Measurements from ENCODE around the gene ETS2. TPM values are rescaled to one million over a fixed set of nuclear protein-coding genes. Genes with fewer than 3 reads are reported as not detected.

The ETS2 gene
- total and polyA plus RNA-seq, 10 of the 15 experiments (the other 5 are each of a cell fraction or from before 2014, with no cell fraction given) = 0.52 to 8.6 (median 3.8) TPM

- TF ChIP-seq ATF3 (IDR thresholded peaks at IDR 0.05; ENCODE audit: borderline replicate concordance, extremely low read depth, low read depth, low read length) (no peak), ATF2 (IDR thresholded peaks at IDR 0.05; ENCODE audit: low read length) (no peak), CREM (IDR thresholded peaks at IDR 0.05; ENCODE audit: low read depth) (no peak), FOS (IDR thresholded peaks at IDR 0.05; ENCODE audit: borderline replicate concordance, extremely low read depth, insufficient read length) (no peak), PKNOX1 (IDR thresholded peaks at IDR 0.05) (no peak)
Measured at GRCh38 chr21:38774152-38774551, 31.6 kb upstream of the ETS2 start (continued).

- Histone ChIP-seq H3K36me3 (ENCODE audit: control insufficient read depth in 2 of 2, insufficient read depth in 2 of 2, low read length in 1 of 2) (no peaks in the 10 kb centered on the region), H3K79me2 (ENCODE audit: control insufficient read depth, insufficient read depth, low read length) (no peaks in the 10 kb centered on the region), H3K4me3 (no peak overlapping the region), H3K9ac (ENCODE audit: control insufficient read depth, insufficient read depth, low read length) (no peak overlapping the region), H2AFZ (ENCODE audit: control insufficient read depth, low read depth, low read length) (no peak overlapping the region), H3K4me2 (ENCODE audit: control insufficient read depth, insufficient read depth) (no peak overlapping the region), H3K9me3 (replicated peaks; ENCODE audit: control insufficient read depth, insufficient read depth, low read length) (peaks cover 7% of the 10 kb centered on the region; the same call in 1 of the 3 replicates), H4K20me1 (ENCODE audit: control insufficient read depth, insufficient read depth) (no peaks in the 10 kb centered on the region), H3K27me3 (replicated peaks in 1 of 2; ENCODE audit: control insufficient read depth in 2 of 2, insufficient read depth in 2 of 2, low read length in 1 of 2) (no peaks in the 10 kb centered on the region), H3K27ac (ENCODE audit: control insufficient read depth, insufficient read depth) (no peak overlapping the region), H3K4me1 (ENCODE audit: control insufficient read depth, insufficient read depth, low read length) (peaks cover 13% of the 10 kb centered on the region)
- ChIA-PET CTCF (interaction anchor here (0.6 kb wide), 1 partner anchor 51 kb away, joined by 3 read pairs; no protein-coding TSS in a partner anchor), SMC1A (ENCODE audit: uncharacterized antibody, unreplicated experiment) (no interaction called here), RAD21 (ENCODE audit: unreplicated experiment) (no interaction called here), POLR2A (no interaction called here)
- no TSS peak for BruUV-seq (replicated peaks)
- intact Hi-C loops (cut with micrococcal nuclease; ENCODE audit: unreplicated experiment) (no loop called here), in situ Hi-C loops (cut with MboI) (no loop called here)
- DNase-seq (ENCODE audit: low read depth, low spot score) = no peak
- no peak for ATAC-seq
- no peak for FAIRE-seq
- 39% methylated on average over 11 of the region's 12 CpGs for WGBS (ENCODE audit: insufficient coverage, insufficient replicate concordance, low lambda C conversion rate, missing lambda C conversion rate)
- TF ChIP-seq RB1 (IDR thresholded peaks at IDR 0.05; ENCODE audit: borderline replicate concordance) (no peak), PAX8 (IDR thresholded peaks at IDR 0.05) (no peak), FOXK2 (IDR thresholded peaks at IDR 0.05) (no peak), TCF12 (IDR thresholded peaks at IDR 0.05; ENCODE audit: low read depth, low read length) (no peak), BCL11A (IDR thresholded peaks at IDR 0.05; ENCODE audit: low read depth, low read length) (no peak), BCL3 (IDR thresholded peaks at IDR 0.05; ENCODE audit: borderline replicate concordance, insufficient read depth, low read depth, low read length, poor library complexity, severe bottlenecking) (no peak), SMAD1 (IDR thresholded peaks at IDR 0.05; ENCODE audit: low read depth, partially characterized antibody) (no peak), ETV6 (conservative IDR thresholded peaks at IDR 0.05 in 1 of 2, IDR thresholded peaks at IDR 0.05 in 1 of 2; ENCODE audit: borderline replicate concordance in 1 of 2, low read depth in 1 of 2) (no peak), TBL1XR1 (IDR thresholded peaks at IDR 0.05; ENCODE audit: low read depth, low read length) (no peak), ATF7 (IDR thresholded peaks at IDR 0.05; ENCODE audit: low read depth) (no peak), ZNF24 (IDR thresholded peaks at IDR 0.05) (no peak), ZNF207 (IDR thresholded peaks at IDR 0.05; ENCODE audit: borderline replicate concordance) (no peak)
Measured at GRCh38 chr21:38774586-38775285, 31.0 kb upstream of the ETS2 start.
